ENCODE measurements around the gene HOXA6.

- TF ChIP-seq, protein P1, sequence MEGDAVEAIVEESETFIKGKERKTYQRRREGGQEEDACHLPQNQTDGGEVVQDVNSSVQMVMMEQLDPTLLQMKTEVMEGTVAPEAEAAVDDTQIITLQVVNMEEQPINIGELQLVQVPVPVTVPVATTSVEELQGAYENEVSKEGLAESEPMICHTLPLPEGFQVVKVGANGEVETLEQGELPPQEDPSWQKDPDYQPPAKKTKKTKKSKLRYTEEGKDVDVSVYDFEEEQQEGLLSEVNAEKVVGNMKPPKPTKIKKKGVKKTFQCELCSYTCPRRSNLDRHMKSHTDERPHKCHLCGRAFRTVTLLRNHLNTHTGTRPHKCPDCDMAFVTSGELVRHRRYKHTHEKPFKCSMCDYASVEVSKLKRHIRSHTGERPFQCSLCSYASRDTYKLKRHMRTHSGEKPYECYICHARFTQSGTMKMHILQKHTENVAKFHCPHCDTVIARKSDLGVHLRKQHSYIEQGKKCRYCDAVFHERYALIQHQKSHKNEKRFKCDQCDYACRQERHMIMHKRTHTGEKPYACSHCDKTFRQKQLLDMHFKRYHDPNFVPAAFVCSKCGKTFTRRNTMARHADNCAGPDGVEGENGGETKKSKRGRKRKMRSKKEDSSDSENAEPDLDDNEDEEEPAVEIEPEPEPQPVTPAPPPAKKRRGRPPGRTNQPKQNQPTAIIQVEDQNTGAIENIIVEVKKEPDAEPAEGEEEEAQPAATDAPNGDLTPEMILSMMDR (IDR thresholded peaks at IDR 0.05), result no peak
- TF ChIP-seq POLR2A (IDR thresholded peaks at IDR 0.05; ENCODE audit: low read depth) (no peak), EP300 (IDR thresholded peaks at IDR 0.05) (no peak)
Observed at GRCh38 chr7:27146491-27147198, 929 bp downstream of the HOXA6 start.

All from esophagus muscularis mucosa (tissue), 4 donors.